ENCODE measurements around the gene KLF1. TPM values are rescaled to one million over a fixed set of nuclear protein-coding genes. Genes with fewer than 3 reads are reported as not detected.
"Not testable (repeated sequence)": the region's sequence is repeated elsewhere in the genome, so short reads cannot be mapped to it uniquely, and the experiment has no call there.

KLF1 gene
- total RNA-seq, 3 donors from 2014 or later, result 0.55 to 0.92 (median 0.68) TPM

DNA sequence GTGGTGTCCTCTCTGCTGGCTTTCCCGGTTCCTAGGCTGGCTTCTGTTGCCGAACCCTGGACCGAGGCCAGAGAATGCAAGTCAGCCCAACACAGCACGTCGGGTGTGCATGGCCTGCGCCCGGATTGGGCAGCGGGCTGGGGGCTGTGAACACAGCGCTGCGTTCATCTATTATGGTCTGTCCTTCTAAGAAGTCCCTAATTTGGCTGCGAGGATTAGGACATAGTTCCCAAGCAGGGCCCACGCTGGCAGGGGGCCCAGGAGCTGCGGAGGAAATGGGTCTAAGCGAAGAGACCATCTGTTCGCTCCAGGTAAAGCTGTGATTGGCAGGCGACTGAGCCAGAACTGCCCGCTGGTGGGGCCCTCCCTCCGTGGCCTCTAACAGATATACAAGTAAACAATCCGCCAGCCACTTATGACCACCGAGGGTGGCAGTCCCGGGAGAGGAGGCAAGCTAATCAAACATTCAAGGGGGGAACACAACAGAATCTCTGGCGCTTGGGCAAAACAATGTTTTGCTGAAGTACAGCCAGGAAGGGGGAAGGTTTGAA lies 26.1 kb upstream of the KLF1 start:
- H3K4me3 Mint-ChIP-seq, result no peak overlapping the region
- H3K4me1 Mint-ChIP-seq (ENCODE audit: low read depth), result peaks cover 25% of the 10 kb centered on the region
- no peaks in the 10 kb centered on the region for H3K36me3 Mint-ChIP-seq (ENCODE audit: insufficient read depth)
- DNase-seq, result no peak
- H3K9me3 Mint-ChIP-seq, result no peaks in the 10 kb centered on the region
- H3K27me3 Mint-ChIP-seq (ENCODE audit: low read depth), result no peaks in the 10 kb centered on the region
- ATAC-seq, result no peak

DNA sequence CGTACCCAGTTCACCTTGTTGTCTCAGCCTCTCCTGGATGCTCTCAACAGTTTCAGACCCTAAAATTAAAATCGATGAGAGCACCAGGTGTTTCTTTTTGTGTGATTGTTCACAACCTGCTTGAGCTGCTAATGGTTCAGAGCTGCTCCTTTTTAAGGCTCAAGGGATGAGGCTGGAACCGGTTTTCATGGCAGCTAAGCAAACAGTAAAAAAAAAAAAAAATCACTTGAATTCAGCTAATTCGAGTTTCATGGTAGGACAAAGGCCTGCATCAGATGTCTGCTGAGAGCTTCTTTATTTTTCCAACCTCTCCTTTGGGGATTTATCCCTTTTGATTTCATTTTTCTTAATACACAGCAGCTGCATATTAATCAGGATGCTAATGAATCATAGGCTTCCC lies 25.6 kb upstream of the KLF1 start:
- no peak for DNase-seq
- Mint-ChIP-seq H3K27me3 (ENCODE audit: low read depth) (no peaks in the 10 kb centered on the region), H3K36me3 (ENCODE audit: insufficient read depth) (no peaks in the 10 kb centered on the region), H3K9me3 (no peaks in the 10 kb centered on the region), H3K4me1 (ENCODE audit: low read depth) (peaks cover 25% of the 10 kb centered on the region), H3K4me3 (no peak overlapping the region)
- ATAC-seq, result no peak

GRCh38 chr19:12907166-12907565 lies 20.2 kb upstream of the KLF1 start:
- no peaks in the 10 kb centered on the region for H3K4me1 Mint-ChIP-seq (ENCODE audit: low read depth)
- H3K36me3 Mint-ChIP-seq (ENCODE audit: insufficient read depth), result peaks cover 4% of the 10 kb centered on the region
- H3K9me3 Mint-ChIP-seq, result no peaks in the 10 kb centered on the region
- no peaks in the 10 kb centered on the region for H3K27me3 Mint-ChIP-seq (ENCODE audit: low read depth)
- H3K4me3 Mint-ChIP-seq, result no peak overlapping the region
- DNase-seq (no peak), ATAC-seq (no peak)

- Mint-ChIP-seq H3K4me3 (no peak overlapping the region), H3K9me3 (no peaks in the 10 kb centered on the region), H3K27me3 (ENCODE audit: low read depth) (no peaks in the 10 kb centered on the region), H3K4me1 (ENCODE audit: low read depth) (no peaks in the 10 kb centered on the region), H3K36me3 (ENCODE audit: insufficient read depth) (peaks cover 10% of the 10 kb centered on the region)
- DNase-seq (no peak), ATAC-seq (peak; percentile 57 to 80)
Observed at GRCh38 chr19:12899891-12900518, 13.0 kb upstream of the KLF1 start.

GRCh38 chr19:12896460-12896859 lies 9.5 kb upstream of the KLF1 start:
- Mint-ChIP-seq H3K4me1 (ENCODE audit: low read depth) (peaks cover 6% of the 10 kb centered on the region), H3K36me3 (ENCODE audit: insufficient read depth) (peaks cover 27% of the 10 kb centered on the region), H3K27me3 (ENCODE audit: low read depth) (no peaks in the 10 kb centered on the region), H3K4me3 (no peak overlapping the region), H3K9me3 (no peaks in the 10 kb centered on the region)
- DNase-seq (no peak), ATAC-seq (no peak)

GRCh38 chr19:12893582-12893981 lies 6.6 kb upstream of the KLF1 start:
- no peak for DNase-seq
- Mint-ChIP-seq H3K4me3 (peak overlapping the region; percentile 58), H3K36me3 (ENCODE audit: insufficient read depth) (peaks cover 29% of the 10 kb centered on the region), H3K9me3 (no peaks in the 10 kb centered on the region), H3K27me3 (ENCODE audit: low read depth) (no peaks in the 10 kb centered on the region), H3K4me1 (ENCODE audit: low read depth) (peaks cover 17% of the 10 kb centered on the region)
- no peak for ATAC-seq

DNA sequence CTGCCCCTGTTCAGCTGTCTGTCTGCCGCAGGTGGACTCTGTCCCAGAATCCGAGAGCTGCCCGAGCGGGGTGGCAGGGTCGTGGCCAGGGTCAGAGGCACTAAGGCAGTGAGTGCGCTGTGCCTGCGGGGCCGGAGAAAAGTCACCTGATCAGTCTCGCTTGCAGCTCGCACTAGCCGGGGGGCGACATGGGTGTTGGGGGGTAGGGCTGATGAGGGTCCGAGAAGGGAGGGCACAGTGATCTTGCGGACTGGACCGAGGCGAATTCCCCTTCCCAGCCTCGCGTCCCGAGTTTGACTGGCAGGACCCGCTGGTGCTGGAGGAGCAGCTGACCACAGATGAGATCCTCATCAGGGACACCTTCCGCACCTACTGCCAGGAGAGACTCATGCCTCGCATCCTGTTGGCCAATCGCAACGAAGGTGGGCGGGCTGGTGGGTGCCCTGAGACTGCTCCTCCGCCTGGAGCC lies 4.6 kb upstream of the KLF1 start:
- Mint-ChIP-seq H3K4me3 (peak overlapping the region; percentile 99), H3K36me3 (ENCODE audit: insufficient read depth) (peaks cover 22% of the 10 kb centered on the region), H3K27me3 (ENCODE audit: low read depth) (no peaks in the 10 kb centered on the region), H3K4me1 (ENCODE audit: low read depth) (peaks cover 17% of the 10 kb centered on the region), H3K9me3 (no peaks in the 10 kb centered on the region)
- ATAC-seq (no peak), DNase-seq (no peak)

DNA sequence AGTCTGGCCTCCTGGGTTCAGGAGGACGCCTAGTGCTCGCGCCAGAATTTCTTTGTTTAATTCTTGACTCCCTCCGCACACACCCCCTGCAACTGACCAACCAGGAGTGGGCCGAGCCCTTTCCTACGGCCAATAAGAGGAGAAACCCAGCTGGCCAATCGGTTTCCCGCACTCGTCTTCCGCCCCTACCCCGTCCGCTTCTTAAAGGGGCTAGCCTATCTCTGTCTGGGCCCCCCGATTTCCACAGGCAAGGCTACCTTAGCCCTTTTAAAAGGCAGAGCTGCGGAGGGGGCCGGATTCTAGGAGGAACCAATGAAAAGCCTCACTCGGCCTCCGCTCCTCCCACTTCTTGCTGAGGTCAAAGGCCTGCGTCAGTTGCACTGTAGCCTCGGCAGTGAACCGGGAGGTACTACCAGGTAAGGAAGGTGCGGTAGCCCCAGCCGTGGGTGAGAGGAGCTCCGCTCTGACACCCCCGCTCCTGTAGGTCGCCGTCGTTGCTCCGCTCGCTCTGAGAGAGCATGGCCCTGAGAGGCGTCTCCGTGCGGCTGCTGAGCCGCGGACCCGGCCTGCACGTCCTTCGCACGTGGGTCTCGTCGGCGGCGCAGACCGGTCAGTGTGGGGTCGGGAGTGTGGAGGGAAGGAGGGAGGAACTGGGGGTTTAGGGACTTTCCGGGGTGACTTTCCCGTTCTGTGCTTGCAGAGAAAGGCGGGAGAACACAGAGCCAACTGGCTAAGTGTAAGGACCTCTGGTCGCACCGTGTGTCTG lies 4.0 kb upstream of the KLF1 start, which contains the start of gene GCDH:
GCDH (plus strand) TSS at position 374 of the 766 bp plus-strand sequence; CDS start at position 519, 145 bp downstream.
- Mint-ChIP-seq H3K9me3 (no peaks in the 10 kb centered on the region), H3K27me3 (ENCODE audit: low read depth) (no peaks in the 10 kb centered on the region), H3K36me3 (ENCODE audit: insufficient read depth) (peaks cover 21% of the 10 kb centered on the region), H3K4me1 (ENCODE audit: low read depth) (peaks cover 19% of the 10 kb centered on the region), H3K4me3 (peak within 1 kb of the TSS; percentile 99)
- DNase-seq (peak; percentile 94), ATAC-seq (peak; percentile 95 to 96)

DNA sequence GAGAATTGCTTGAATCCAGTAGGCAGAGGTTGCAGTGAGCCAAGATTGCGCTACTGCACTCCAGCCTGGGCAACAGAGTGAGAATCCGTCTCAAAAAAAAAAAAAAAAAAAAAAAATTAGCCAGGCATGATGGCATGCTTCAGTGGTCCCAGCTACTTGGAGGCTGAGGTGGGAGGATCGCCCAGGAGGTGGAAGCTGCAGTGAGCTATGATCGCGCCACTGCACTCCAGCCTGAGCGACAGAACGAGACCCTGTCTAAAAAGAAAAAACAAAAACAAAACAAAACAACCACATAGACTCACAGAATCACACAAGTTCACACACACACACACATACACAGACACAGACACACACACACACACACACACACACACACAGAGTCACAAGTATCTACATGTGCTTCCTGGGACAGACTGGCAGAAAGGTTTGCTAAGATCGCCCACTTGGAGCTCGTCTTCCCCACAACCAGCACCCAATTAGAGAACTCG lies 3.3 kb upstream of the KLF1 start:
- ATAC-seq; H3K27me3 Mint-ChIP-seq (ENCODE audit: low read depth); H3K9me3 Mint-ChIP-seq; DNase-seq: not testable (repeated sequence)
- peaks cover 19% of the 10 kb centered on the region for H3K4me1 Mint-ChIP-seq (ENCODE audit: low read depth)
- H3K4me3 Mint-ChIP-seq, result peak overlapping the region; percentile 99
- peaks cover 21% of the 10 kb centered on the region for H3K36me3 Mint-ChIP-seq (ENCODE audit: insufficient read depth)

- ATAC-seq (no peak), DNase-seq (no peak)
- H3K27me3 Mint-ChIP-seq (ENCODE audit: low read depth), result no peaks in the 10 kb centered on the region
- H3K4me3 Mint-ChIP-seq, result no peak overlapping the region
- H3K4me1 Mint-ChIP-seq (ENCODE audit: low read depth), result peaks cover 20% of the 10 kb centered on the region
- peaks cover 4% of the 10 kb centered on the region for H3K36me3 Mint-ChIP-seq (ENCODE audit: insufficient read depth)
- H3K9me3 Mint-ChIP-seq, result no peaks in the 10 kb centered on the region
Observed at GRCh38 chr19:12888006-12888603, 1.1 kb upstream of the KLF1 start.

DNA sequence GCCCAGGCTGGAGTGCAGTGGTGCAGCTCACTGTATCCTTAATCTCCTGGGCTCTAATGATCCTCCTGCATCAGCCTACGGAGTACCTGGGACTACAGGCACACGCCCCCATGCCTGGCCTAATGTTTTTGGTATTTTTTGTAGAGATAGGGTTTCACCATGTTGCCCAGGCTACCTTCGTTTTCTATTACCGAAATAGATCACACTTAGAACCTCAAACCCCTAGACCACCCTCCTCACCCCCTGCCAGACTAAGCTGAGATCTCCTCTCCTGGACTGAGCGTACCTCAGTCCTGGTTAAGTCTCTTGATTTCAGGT lies 391 bp downstream of the KLF1 start:
- Mint-ChIP-seq H3K9me3 (no peaks in the 10 kb centered on the region), H3K4me3 (peak overlapping the region; percentile 58), H3K4me1 (ENCODE audit: low read depth) (peaks cover 21% of the 10 kb centered on the region), H3K36me3 (ENCODE audit: insufficient read depth) (peaks cover 3% of the 10 kb centered on the region), H3K27me3 (ENCODE audit: low read depth) (no peaks in the 10 kb centered on the region)
- DNase-seq, result no peak
- ATAC-seq, result no peak

DNA sequence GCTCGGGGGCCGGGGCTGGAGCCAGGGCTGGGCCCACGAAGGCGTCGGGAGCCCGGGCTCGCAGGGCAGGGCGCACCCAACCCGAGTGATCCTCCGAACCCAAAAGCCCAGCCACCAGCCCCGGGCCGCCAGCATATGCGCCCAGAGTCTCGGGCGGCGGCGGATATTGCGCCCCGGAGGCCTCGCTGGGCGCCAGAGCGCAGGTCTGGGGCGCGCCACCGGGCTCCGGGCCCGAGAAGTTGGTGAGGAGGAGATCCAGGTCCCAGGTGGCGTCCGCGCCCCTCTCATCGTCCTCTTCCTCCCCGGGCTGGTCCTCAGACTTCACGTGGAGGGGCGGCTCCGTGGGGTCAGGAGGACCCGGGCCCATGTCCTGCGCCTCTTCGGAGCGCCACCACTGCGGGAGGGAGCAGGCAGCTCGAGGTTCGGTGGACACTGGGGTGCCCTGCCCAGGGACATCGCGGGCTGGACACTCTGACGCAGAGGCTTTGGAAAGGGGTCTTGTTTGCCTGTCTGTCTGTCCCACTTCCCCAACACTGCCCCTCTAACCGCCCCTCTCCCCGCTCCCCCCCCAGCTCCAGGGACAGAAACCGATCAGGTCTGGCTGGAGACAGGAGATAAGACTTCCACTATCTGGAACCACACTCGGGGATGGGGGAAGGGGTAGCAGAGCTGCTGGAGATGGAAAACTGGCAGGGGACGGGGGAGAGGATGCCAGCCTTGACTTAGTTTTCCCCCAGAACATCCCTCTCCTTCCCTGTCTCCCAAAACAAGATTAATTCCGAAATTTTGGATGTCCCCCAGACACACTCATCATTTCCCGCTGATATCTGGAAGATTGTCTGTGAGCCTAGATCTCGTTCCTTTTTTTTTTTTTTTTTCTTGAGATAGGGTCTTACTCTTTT lies 1.0 kb downstream of the KLF1 start:
- no peak for ATAC-seq
- H3K9me3 Mint-ChIP-seq, result no peaks in the 10 kb centered on the region
- H3K27me3 Mint-ChIP-seq (ENCODE audit: low read depth), result no peaks in the 10 kb centered on the region

DNA sequence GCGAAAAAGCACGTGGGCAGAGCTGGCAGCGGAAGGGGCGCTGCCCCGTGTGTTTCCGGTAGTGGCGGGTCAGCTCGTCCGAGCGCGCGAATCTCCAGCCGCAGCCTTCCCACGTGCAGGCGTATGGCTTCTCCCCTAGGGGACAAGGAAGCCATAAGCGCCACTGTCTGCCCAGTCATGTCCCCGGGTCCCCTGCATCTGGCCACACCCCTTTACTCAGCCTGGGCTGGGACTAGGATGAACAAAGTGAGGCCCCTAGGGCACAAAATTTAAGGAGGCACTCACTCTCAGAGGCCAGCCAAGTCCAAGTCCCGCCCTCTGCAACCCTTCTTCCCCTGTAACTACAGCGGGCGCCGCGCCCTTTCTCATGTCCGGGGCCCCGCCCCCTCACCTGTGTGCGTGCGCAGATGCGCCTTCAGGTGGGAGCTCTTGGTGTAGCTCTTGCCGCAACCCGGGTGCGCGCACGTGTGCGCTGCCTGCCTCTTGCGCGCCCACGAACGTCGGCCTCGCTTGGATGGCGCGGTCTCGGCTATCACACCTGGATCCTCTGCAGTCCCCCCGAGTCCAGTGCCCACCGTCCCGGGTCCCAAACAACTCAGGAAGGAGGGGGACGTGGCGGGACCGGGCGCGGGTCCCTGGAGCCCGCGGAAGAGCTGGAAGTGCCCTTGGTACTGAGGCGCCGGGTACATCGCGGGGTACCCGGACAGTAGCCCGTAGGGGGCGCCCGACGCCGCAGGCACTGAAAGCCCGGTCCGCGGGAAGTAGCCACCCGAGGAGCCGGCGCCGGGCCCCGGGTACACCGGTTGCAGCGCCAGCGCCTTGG lies 1.9 kb downstream of the KLF1 start:
- H3K4me1 Mint-ChIP-seq (ENCODE audit: low read depth), result peaks cover 19% of the 10 kb centered on the region
- DNase-seq (peak; percentile 84), ATAC-seq (peak; percentile 72 to 75)
- no peaks in the 10 kb centered on the region for H3K27me3 Mint-ChIP-seq (ENCODE audit: low read depth)
- H3K36me3 Mint-ChIP-seq (ENCODE audit: insufficient read depth), result no peaks in the 10 kb centered on the region
- peak overlapping the region; percentile 83 for H3K4me3 Mint-ChIP-seq
- H3K9me3 Mint-ChIP-seq, result no peaks in the 10 kb centered on the region

More for the DNA sequence above, 1.0 kb downstream of the KLF1 start:
- peaks cover under 1% of the 10 kb centered on the region for H3K36me3 Mint-ChIP-seq (ENCODE audit: insufficient read depth)
- no peak for DNase-seq
- peak overlapping the region; percentile 58 for H3K4me3 Mint-ChIP-seq
- peaks cover 20% of the 10 kb centered on the region for H3K4me1 Mint-ChIP-seq (ENCODE audit: low read depth)
